ENCODE data around the gene POMGNT1. TPM values are rescaled to one million over a fixed set of nuclear protein-coding genes. Genes with fewer than 3 reads are reported as not detected.

Gene POMGNT1
- total and polyA plus RNA-seq, 9 donors = 45.3 to 65.5 (median 49.2) TPM

GRCh38 chr1:46215504-46215903, 17.3 kb upstream of the POMGNT1 start:
- no peak overlapping the region for H3K27ac ChIP-seq (ENCODE audit: low read length)

GRCh38 chr1:46211051-46211450, 12.8 kb upstream of the POMGNT1 start:
- Histone ChIP-seq H3K36me3 (ENCODE audit: control insufficient read depth, insufficient read depth, low read length) (no peaks in the 10 kb centered on the region), H3K4me1 (ENCODE audit: control insufficient read depth, insufficient read depth, low read length) (no peaks in the 10 kb centered on the region), H3K27me3 (ENCODE audit: control insufficient read depth, insufficient read depth, low read length) (no peaks in the 10 kb centered on the region), H3K9me3 (replicated peaks; ENCODE audit: control insufficient read depth, low read depth, low read length) (no peaks in the 10 kb centered on the region), H3K4me3 (ENCODE audit: low read length) (no peak overlapping the region), H3K27ac (ENCODE audit: low read length) (no peak overlapping the region)
- no peak for DNase-seq
- 67% methylated on average over 1 of the region's 2 CpGs for WGBS (ENCODE audit: insufficient coverage)

More at GRCh38 chr1:46215504-46215903, 17.3 kb upstream of the POMGNT1 start:
- Histone ChIP-seq H3K4me3 (ENCODE audit: low read length) (no peak overlapping the region), H3K4me1 (ENCODE audit: control insufficient read depth, insufficient read depth, low read length) (no peaks in the 10 kb centered on the region), H3K9me3 (replicated peaks; ENCODE audit: control insufficient read depth, low read depth, low read length) (no peaks in the 10 kb centered on the region), H3K36me3 (ENCODE audit: control insufficient read depth, insufficient read depth, low read length) (peaks cover 3% of the 10 kb centered on the region), H3K27me3 (ENCODE audit: control insufficient read depth, insufficient read depth, low read length) (no peaks in the 10 kb centered on the region)
- DNase-seq = no peak

GRCh38 chr1:46210561-46210960, 12.3 kb upstream of the POMGNT1 start:
- Histone ChIP-seq H3K4me1 (ENCODE audit: control insufficient read depth, insufficient read depth, low read length) (peaks cover 3% of the 10 kb centered on the region), H3K9me3 (replicated peaks; ENCODE audit: control insufficient read depth, low read depth, low read length) (no peaks in the 10 kb centered on the region), H3K27me3 (ENCODE audit: control insufficient read depth, insufficient read depth, low read length) (no peaks in the 10 kb centered on the region), H3K27ac (ENCODE audit: low read length) (no peak overlapping the region), H3K36me3 (ENCODE audit: control insufficient read depth, insufficient read depth, low read length) (no peaks in the 10 kb centered on the region), H3K4me3 (ENCODE audit: low read length) (no peak overlapping the region)
- 100% methylated on average over 2 of the region's 3 CpGs for WGBS (ENCODE audit: insufficient coverage)
- no peak for DNase-seq

- Histone ChIP-seq H3K27ac (ENCODE audit: low read length) (no peak overlapping the region), H3K36me3 (ENCODE audit: control insufficient read depth, insufficient read depth, low read length) (no peaks in the 10 kb centered on the region), H3K4me3 (ENCODE audit: low read length) (no peak overlapping the region), H3K4me1 (ENCODE audit: control insufficient read depth, insufficient read depth, low read length) (peaks cover 22% of the 10 kb centered on the region), H3K9me3 (replicated peaks; ENCODE audit: control insufficient read depth, low read depth, low read length) (no peaks in the 10 kb centered on the region), H3K27me3 (ENCODE audit: control insufficient read depth, insufficient read depth, low read length) (peaks cover 5% of the 10 kb centered on the region)
- DNase-seq = no peak
- WGBS (ENCODE audit: insufficient coverage) = no CpG with 5 or more reads among the region's 2 CpGs
Observed at GRCh38 chr1:46206399-46206798, 8.2 kb upstream of the POMGNT1 start.

- H3K27ac ChIP-seq (ENCODE audit: low read length) = no peak overlapping the region
- WGBS (ENCODE audit: insufficient coverage) = no CpG with 5 or more reads among the region's 3 CpGs
- H3K36me3 ChIP-seq (ENCODE audit: control insufficient read depth, insufficient read depth, low read length) = no peaks in the 10 kb centered on the region
- H3K9me3 ChIP-seq (replicated peaks; ENCODE audit: control insufficient read depth, low read depth, low read length) = no peaks in the 10 kb centered on the region
- H3K27me3 ChIP-seq (ENCODE audit: control insufficient read depth, insufficient read depth, low read length) = peaks cover 5% of the 10 kb centered on the region
- no peak for DNase-seq
- H3K4me3 ChIP-seq (ENCODE audit: low read length) = no peak overlapping the region
- peaks cover 22% of the 10 kb centered on the region for H3K4me1 ChIP-seq (ENCODE audit: control insufficient read depth, insufficient read depth, low read length)
Observed at GRCh38 chr1:46205791-46206190, 7.6 kb upstream of the POMGNT1 start.

GRCh38 chr1:46205141-46205540, 6.9 kb upstream of the POMGNT1 start:
- no peak for DNase-seq
- no peaks in the 10 kb centered on the region for H3K9me3 ChIP-seq (replicated peaks; ENCODE audit: control insufficient read depth, low read depth, low read length)
- peaks cover 22% of the 10 kb centered on the region for H3K4me1 ChIP-seq (ENCODE audit: control insufficient read depth, insufficient read depth, low read length)
- peaks cover 5% of the 10 kb centered on the region for H3K27me3 ChIP-seq (ENCODE audit: control insufficient read depth, insufficient read depth, low read length)
- no peak overlapping the region for H3K4me3 ChIP-seq (ENCODE audit: low read length)
- H3K36me3 ChIP-seq (ENCODE audit: control insufficient read depth, insufficient read depth, low read length) = no peaks in the 10 kb centered on the region
- no peak overlapping the region for H3K27ac ChIP-seq (ENCODE audit: low read length)
- 92% methylated on average over 2 of the region's 3 CpGs for WGBS (ENCODE audit: insufficient coverage)

GRCh38 chr1:46204406-46204742, 6.1 kb upstream of the POMGNT1 start:
- Histone ChIP-seq H3K36me3 (ENCODE audit: control insufficient read depth, insufficient read depth, low read length) (no peaks in the 10 kb centered on the region), H3K4me1 (ENCODE audit: control insufficient read depth, insufficient read depth, low read length) (peaks cover 22% of the 10 kb centered on the region), H3K4me3 (ENCODE audit: low read length) (peak overlapping the region; percentile 74), H3K27ac (ENCODE audit: low read length) (peak overlapping the region; percentile 20), H3K27me3 (ENCODE audit: control insufficient read depth, insufficient read depth, low read length) (peaks cover 5% of the 10 kb centered on the region), H3K9me3 (replicated peaks; ENCODE audit: control insufficient read depth, low read depth, low read length) (no peaks in the 10 kb centered on the region)
- 21% methylated on average over 5 of the region's 5 CpGs for WGBS (ENCODE audit: insufficient coverage)
- no peak for DNase-seq

- peaks cover 5% of the 10 kb centered on the region for H3K27me3 ChIP-seq (ENCODE audit: control insufficient read depth, insufficient read depth, low read length)
- no peaks in the 10 kb centered on the region for H3K9me3 ChIP-seq (replicated peaks; ENCODE audit: control insufficient read depth, low read depth, low read length)
- H3K27ac ChIP-seq (ENCODE audit: low read length) = peak overlapping the region; percentile 62
- peak overlapping the region; percentile 74 for H3K4me3 ChIP-seq (ENCODE audit: low read length)
- peak; percentile 31 for DNase-seq
- H3K36me3 ChIP-seq (ENCODE audit: control insufficient read depth, insufficient read depth, low read length) = no peaks in the 10 kb centered on the region
- H3K4me1 ChIP-seq (ENCODE audit: control insufficient read depth, insufficient read depth, low read length) = peaks cover 27% of the 10 kb centered on the region
- WGBS (ENCODE audit: insufficient coverage) = 29% methylated on average over 1 of the region's 14 CpGs
Observed at GRCh38 chr1:46203738-46204405, 5.6 kb upstream of the POMGNT1 start.

- WGBS (ENCODE audit: insufficient coverage) = 67% methylated on average over 1 of the region's 3 CpGs
- Histone ChIP-seq H3K9me3 (replicated peaks; ENCODE audit: control insufficient read depth, low read depth, low read length) (no peaks in the 10 kb centered on the region), H3K27me3 (ENCODE audit: control insufficient read depth, insufficient read depth, low read length) (peaks cover 5% of the 10 kb centered on the region), H3K27ac (ENCODE audit: low read length) (no peak overlapping the region), H3K4me3 (ENCODE audit: low read length) (no peak overlapping the region), H3K4me1 (ENCODE audit: control insufficient read depth, insufficient read depth, low read length) (peaks cover 33% of the 10 kb centered on the region), H3K36me3 (ENCODE audit: control insufficient read depth, insufficient read depth, low read length) (peaks cover 32% of the 10 kb centered on the region)
- DNase-seq = no peak
Observed at GRCh38 chr1:46199233-46199749, 1.1 kb upstream of the POMGNT1 start.

GRCh38 chr1:46197560-46197963, 672 bp downstream of the POMGNT1 start:
- no peak for DNase-seq
- Histone ChIP-seq H3K27ac (ENCODE audit: low read length) (peak overlapping the region; percentile 81), H3K9me3 (replicated peaks; ENCODE audit: control insufficient read depth, low read depth, low read length) (no peaks in the 10 kb centered on the region), H3K4me3 (ENCODE audit: low read length) (peak overlapping the region; percentile 92), H3K27me3 (ENCODE audit: control insufficient read depth, insufficient read depth, low read length) (no peaks in the 10 kb centered on the region), H3K36me3 (ENCODE audit: control insufficient read depth, insufficient read depth, low read length) (peaks cover 49% of the 10 kb centered on the region), H3K4me1 (ENCODE audit: control insufficient read depth, insufficient read depth, low read length) (peaks cover 21% of the 10 kb centered on the region)
- WGBS (ENCODE audit: insufficient coverage) = 52% methylated on average over 7 of the region's 9 CpGs

GRCh38 chr1:46196609-46197008, 1.6 kb downstream of the POMGNT1 start:
- peaks cover 58% of the 10 kb centered on the region for H3K36me3 ChIP-seq (ENCODE audit: control insufficient read depth, insufficient read depth, low read length)

More at GRCh38 chr1:46196609-46197008, 1.6 kb downstream of the POMGNT1 start:
- no peaks in the 10 kb centered on the region for H3K9me3 ChIP-seq (replicated peaks; ENCODE audit: control insufficient read depth, low read depth, low read length)
- H3K4me3 ChIP-seq (ENCODE audit: low read length) = no peak overlapping the region
- H3K27ac ChIP-seq (ENCODE audit: low read length) = no peak overlapping the region
- no peak for DNase-seq
- H3K27me3 ChIP-seq (ENCODE audit: control insufficient read depth, insufficient read depth, low read length) = no peaks in the 10 kb centered on the region
- peaks cover 21% of the 10 kb centered on the region for H3K4me1 ChIP-seq (ENCODE audit: control insufficient read depth, insufficient read depth, low read length)
- WGBS (ENCODE audit: insufficient coverage) = 96% methylated on average over 9 of the region's 9 CpGs

Measured in muscle of leg (tissue), 11 donors.